Right lobe of liver (tissue), 6 donors: Measurements from ENCODE around the gene OSBPL2. TPM values are rescaled to one million over a fixed set of nuclear protein-coding genes. Genes with fewer than 3 reads are reported as not detected.

ENCODE experiments used
- ATAC-seq, 4 donors: fragments of 200-7000 bp; cut with Tn5 transposase; one replicate each; pipeline ENCODE4 v1.9.1; 2020; ENCODE audit warnings: mild to moderate bottlenecking in 4 of 4, moderate library complexity in 4 of 4
- DNase-seq, 3 donors: peaks; one replicate each; pipeline ENCODE4 v3.0.0-alpha.2; 2020
- H3K27ac ChIP-seq, 3 donors: fragments of 200-600 bp; one replicate each; pipeline ENCODE4 v1.8.0; 2022
- H3K27me3 ChIP-seq, 2 donors: fragments of 200-600 bp; one replicate each; pipeline ENCODE4 v1.8.0; 2022
- H3K36me3 ChIP-seq, 4 donors: fragments of 200-600 bp; sonication (generic) in 1 of 4; one replicate each; pipeline versions ENCODE4 v1.5.1 to v1.8.0; 2017 to 2022; ENCODE audit warnings: control low read depth in 1 of 4
- H3K4me1 ChIP-seq, 4 donors: fragments of 200-600 bp; sonication (generic) in 1 of 4; one replicate each; pipeline versions ENCODE4 v1.5.1 to v1.8.0; 2017 to 2022; ENCODE audit warnings: control low read depth in 1 of 4
- H3K4me3 ChIP-seq, 3 donors: fragments of 200-600 bp; one replicate each; pipeline ENCODE4 v1.8.0; 2022
- H3K9me3 ChIP-seq, 4 donors: fragments of 200-600 bp; sonication (generic) in 1 of 4; one replicate each; pipeline versions ENCODE4 v1.5.1 to v1.8.0; 2017 to 2022; ENCODE audit warnings: control low read depth in 1 of 4
- CTCF ChIP-seq, 4 donors: fragments of 200-600 bp in 3 of 4; fragments of 450-650 bp in 1 of 4; IDR thresholded peaks; one replicate each; pipeline versions ENCODE4 v1.5.1 to v1.8.0; 2016 to 2022; ENCODE audit warnings: antibody characterized with exemption in 4 of 4, mild to moderate bottlenecking in 2 of 4
- POLR2A ChIP-seq: fragments of 450-650 bp; IDR thresholded peaks from one replicate; pipeline ENCODE4 v1.6.1; 2017; ENCODE audit warnings: antibody characterized with exemption, mild to moderate bottlenecking
- WGBS: methylation state at CpG from one replicate; pipeline ENCODE4 v1.1.6; 2018; ENCODE audit warnings: low coverage, low lambda C conversion rate; ENCODE audit not compliant: insufficient coverage; ENCODE audit errors: missing lambda C conversion rate; 5-methylcytosine and 5-hydroxymethylcytosine counted together
- intact Hi-C, 2 donors: fragments of 100-400 bp; cut with DNase I; formaldehyde crosslinking; loops; one replicate each; pipeline versions ENCODE4 v1.11.2 to v1.14.1; 2022
- total RNA-seq, 6 experiments: library from RNA; depleted of rRNA in 2 of 6; stranded (reverse); fragments of >200 nt in 2 of 6; fragmentation: NEBNext Ultra II Directional in 3 of 6; extraction: Animal tissue kit (Norgen Biotek cat#: 25700) in 3 of 6; gene quantifications; one replicate each; pipeline versions ENCODE4 v1.1.0 to v1.2.4, GENCODE V29; 2016 to 2023
- donor health status: DM: no; HTN: yes; CAD: no.
- donor health status: DM: no; HTN: no; CAD: no.
- donor health status: DM: no; HTN: no; CAD: no.
- donor health status: DM: no; HTN: yes; CAD: no.
- donor health status: DM: no; HTN: yes; CAD: no.

The OSBPL2 gene
- total RNA-seq, 6 experiments from 2014 or later, result 15.6 to 27.8 (median 21.2) TPM

- DNase-seq, result no peak
- Histone ChIP-seq H3K36me3 (no peaks in the 10 kb centered on the region), H3K27me3 (peaks cover 0 to 7% of the 10 kb centered on the region in 2 donors), H3K4me1 (peaks cover 0 to 9% (median 0%) of the 10 kb centered on the region in 4 donors), H3K9me3 (no peaks in the 10 kb centered on the region), H3K27ac (no peak overlapping the region), H3K4me3 (no peak overlapping the region)
- TF ChIP-seq CTCF (IDR thresholded peaks at IDR 0.05) (no peak), POLR2A (no peak)
- intact Hi-C loops, result no loop called here
- ATAC-seq, result no peak
- WGBS, result 40% methylated on average over 2 of the region's 13 CpGs
Observed at GRCh38 chr20:62222972-62223371, 15.3 kb upstream of the OSBPL2 start.

DNA sequence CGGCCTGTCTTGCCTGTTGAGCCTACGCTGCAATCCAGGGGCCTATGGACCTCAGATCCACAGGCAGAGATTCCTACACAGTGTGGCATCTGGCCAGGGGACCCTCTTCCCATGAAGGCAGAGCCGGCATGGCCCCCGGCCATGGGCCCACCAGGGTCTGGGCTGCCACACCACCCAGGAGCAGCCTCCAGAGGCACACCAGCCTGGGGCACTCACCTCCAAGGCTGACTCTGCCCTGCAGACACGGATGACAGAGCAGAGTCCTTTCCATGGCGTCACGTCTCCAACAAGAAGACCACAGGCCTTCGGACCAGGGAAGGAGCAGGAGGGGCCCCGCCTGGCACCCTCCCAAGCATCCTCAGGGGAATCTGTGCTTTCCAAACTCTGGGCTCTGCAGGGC, 14.8 kb upstream of the OSBPL2 start:
- H3K4me1 ChIP-seq, result peaks cover 0 to 9% (median 0%) of the 10 kb centered on the region in 4 donors
- H3K4me3 ChIP-seq, result no peak overlapping the region
- H3K36me3 ChIP-seq, result no peaks in the 10 kb centered on the region
- intact Hi-C loops, result no loop called here
- ATAC-seq (no peak), DNase-seq (no peak)
- no peak overlapping the region for H3K27ac ChIP-seq
- H3K27me3 ChIP-seq, result peaks cover 0 to 5% of the 10 kb centered on the region in 2 donors
- TF ChIP-seq POLR2A, result no peak
- no peak for TF ChIP-seq CTCF (IDR thresholded peaks at IDR 0.05)
- WGBS, result 74% methylated on average over 6 of the region's 9 CpGs
- no peaks in the 10 kb centered on the region for H3K9me3 ChIP-seq

DNA sequence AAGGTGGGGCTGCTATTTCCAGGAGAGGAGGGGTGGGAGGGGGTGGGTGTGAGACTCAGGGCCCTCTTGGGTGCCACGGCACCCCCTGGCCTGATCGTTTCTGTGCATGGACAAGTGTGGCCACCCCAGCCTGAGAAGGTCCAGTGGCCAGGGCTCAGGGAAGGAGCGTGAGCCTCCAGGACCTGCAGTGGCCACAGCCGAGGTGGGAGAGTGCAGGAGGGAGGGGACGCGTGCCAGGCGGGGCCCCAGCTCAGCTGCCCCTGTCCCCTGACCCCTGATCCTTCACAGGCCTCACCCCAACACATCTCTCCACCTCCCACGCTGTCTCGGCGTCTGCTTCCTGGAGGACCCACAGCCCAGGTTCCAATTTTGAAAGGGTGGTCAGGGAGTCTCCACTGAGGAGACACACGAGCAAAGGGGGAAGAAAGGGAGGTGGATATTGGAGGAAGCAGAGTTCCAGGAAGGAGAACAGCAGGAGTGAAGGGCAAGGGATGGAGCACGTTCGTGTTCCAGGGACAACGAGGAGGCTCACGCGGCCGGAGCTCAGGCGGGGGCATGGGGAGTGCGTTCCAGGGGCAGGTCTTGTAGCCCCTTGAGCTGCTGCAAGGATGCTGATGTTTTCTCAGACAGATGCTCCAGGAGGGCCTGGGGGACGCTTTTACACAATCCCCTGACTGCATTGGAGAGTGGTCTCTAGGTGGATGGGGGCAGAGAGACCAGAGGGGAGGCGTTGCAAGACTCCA, 14.0 kb upstream of the OSBPL2 start:
- H3K27me3 ChIP-seq, result no peaks in the 10 kb centered on the region

DNA sequence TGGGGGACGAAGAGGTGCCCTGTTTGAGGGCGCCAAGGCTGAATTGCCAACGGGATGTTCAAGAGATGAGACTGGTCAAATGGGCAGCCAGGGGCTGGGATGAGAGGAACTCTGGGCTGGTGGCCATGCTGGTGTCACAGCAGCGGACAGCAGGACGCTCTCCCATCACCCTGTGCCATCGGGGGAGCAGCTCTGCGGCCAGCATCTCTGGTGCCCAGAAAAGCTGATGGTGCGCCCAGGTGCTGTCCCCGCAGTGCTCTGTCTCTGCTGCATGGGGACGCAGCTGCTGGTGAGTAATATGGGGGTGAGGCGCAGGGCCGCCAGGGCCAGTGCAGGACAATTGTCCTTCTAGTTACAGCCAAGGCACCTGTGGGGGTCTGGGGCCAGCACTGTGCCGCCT, 13.3 kb upstream of the OSBPL2 start:
- 88% methylated on average over 3 of the region's 13 CpGs for WGBS
- H3K36me3 ChIP-seq, result no peaks in the 10 kb centered on the region
- no peak overlapping the region for H3K27ac ChIP-seq
- no peaks in the 10 kb centered on the region for H3K9me3 ChIP-seq
- intact Hi-C loops, result no loop called here
- H3K27me3 ChIP-seq, result no peaks in the 10 kb centered on the region
- DNase-seq (no peak), ATAC-seq (no peak)
- peaks cover 0 to 5% (median 0%) of the 10 kb centered on the region in 4 donors for H3K4me1 ChIP-seq
- no peak overlapping the region for H3K4me3 ChIP-seq
- no peak for TF ChIP-seq POLR2A
- TF ChIP-seq CTCF (IDR thresholded peaks at IDR 0.05), result no peak

More for the DNA sequence above, 14.0 kb upstream of the OSBPL2 start:
- Histone ChIP-seq H3K9me3 (no peaks in the 10 kb centered on the region), H3K27ac (no peak overlapping the region), H3K4me3 (no peak overlapping the region), H3K36me3 (no peaks in the 10 kb centered on the region), H3K4me1 (peaks cover 0 to 8% (median 0%) of the 10 kb centered on the region in 4 donors)
- TF ChIP-seq POLR2A, result no peak
- TF ChIP-seq CTCF (IDR thresholded peaks at IDR 0.05), result no peak
- ATAC-seq, result no peak
- intact Hi-C loops, result no loop called here
- DNase-seq, result no peak
- 40% methylated on average over 11 of the region's 21 CpGs for WGBS
